Fibroblast of the conjunctiva (primary cell): ENCODE results near the gene TNFRSF4.
A peak's percentile ranks its signal among the peaks of the same experiment; 100 is the strongest.
"Not testable (repeated sequence)": the region's sequence is repeated elsewhere in the genome, so short reads cannot be mapped to it uniquely, and the experiment has no call there.

Experiments used
- DNase-seq: peaks from one replicate; pipeline ENCODE4 v3.0.0-alpha.2; 2010; ENCODE audit warnings: low read depth

The TNFRSF4 gene

GRCh38 chr1:1202831-1203560 is 11.0 kb downstream of the TNFRSF4 start:
- no peak for DNase-seq

- no peak for DNase-seq
These were observed 12.8 kb downstream of the TNFRSF4 start for GRCh38 chr1:1200876-1201810.

DNA sequence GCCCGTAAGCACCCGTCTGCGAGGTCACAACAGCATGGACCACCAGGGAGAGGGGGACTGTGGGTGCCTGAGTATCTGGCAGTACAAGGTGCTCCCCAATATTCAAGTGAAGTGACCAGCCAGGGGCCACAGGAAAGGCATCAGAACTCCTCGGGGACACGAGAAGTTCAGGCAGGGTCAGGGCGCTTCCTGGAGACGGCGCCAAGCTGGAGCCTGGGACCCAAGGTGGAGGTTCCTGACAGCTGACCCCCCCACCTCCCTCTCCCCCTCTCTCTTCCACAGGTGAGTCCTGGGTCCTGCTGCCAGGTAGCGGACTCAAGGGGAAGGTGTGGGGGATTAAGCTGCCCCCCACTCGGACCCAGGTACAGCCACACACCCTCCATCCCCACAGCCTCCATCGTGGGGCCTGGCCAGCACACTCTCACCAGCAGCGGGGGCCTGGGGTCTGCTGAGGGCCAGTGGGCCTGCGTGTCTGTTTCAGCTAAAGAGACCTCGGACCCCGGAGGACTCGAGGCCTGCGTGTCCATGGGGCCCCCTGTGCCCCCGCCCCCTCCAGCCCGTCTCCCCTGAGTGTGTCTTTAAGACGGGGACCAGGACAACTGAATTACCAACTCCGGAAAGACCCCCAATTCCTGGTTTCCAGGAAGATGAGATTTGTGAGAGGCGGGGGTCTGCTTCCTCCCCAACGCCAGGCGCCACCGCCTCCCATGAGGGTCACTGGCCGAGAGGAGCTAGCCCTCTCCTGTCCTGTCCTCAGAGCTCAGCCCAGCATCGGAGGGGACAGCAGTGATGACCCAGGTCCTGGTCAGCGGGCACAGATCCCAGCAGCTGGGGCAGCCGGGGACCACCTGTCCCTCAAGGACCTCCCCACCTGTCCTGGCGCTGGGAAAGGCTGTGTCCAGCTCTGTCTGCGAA is 13.7 kb downstream of the TNFRSF4 start:
- DNase-seq = no peak

GRCh38 chr1:1199141-1199960 is 14.6 kb downstream of the TNFRSF4 start:
- DNase-seq = no peak

DNA sequence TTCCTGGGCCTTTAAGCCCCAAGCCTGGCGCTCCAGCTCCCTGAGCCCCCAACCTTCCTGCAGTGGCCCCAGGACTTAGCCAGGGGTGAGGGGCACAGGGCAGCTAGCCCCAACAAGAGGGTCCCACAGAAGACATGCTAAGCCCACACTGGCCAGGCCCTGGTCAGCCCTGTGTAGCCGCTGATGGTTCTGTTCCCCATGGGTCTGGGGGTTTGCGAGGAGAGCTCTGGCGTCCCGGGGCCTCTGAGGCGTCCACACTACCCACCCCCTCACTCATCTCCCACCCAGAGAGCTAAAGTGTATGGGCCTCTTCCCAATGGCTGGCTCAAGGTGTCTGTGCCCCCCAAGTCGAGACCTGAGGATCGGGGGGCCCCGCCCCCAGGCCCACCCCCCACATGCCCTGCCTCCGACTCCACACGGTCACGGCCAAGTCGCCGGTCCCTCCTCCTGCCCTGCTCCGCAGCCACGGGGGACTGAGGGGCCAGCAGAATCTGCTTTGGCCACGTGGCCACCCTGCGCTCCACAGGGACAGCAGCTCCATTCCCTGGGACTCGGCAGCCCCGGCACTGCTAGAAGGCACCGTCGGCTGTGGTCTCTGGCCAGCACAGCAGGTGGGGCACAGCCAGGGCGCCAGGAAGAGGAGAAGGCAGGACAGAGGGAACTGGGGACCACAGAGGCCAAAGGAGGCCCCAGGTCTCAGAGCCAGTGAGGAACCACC is 15.4 kb downstream of the TNFRSF4 start:
- DNase-seq = no peak

- no peak for DNase-seq
These were observed 16.2 kb downstream of the TNFRSF4 start for GRCh38 chr1:1197551-1198422.

DNA sequence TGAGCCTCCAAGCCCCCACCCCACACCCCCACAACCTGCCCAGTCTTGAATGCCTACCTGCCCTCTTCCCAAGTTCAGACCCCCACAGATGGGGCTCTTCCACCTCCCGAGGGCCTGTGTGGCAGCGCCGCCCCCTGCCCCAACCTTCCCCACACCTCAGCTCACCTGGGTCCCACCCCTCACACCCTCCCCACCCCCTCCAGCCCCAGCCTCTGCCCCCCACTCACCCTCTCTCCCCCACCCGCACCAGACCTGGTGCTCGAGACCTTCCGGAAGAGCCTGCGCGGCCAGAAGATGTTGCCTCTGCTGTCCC is 16.8 kb downstream of the TNFRSF4 start:
- DNase-seq = no peak

- DNase-seq = no peak
These were observed 17.3 kb downstream of the TNFRSF4 start for GRCh38 chr1:1196431-1197187.

DNA sequence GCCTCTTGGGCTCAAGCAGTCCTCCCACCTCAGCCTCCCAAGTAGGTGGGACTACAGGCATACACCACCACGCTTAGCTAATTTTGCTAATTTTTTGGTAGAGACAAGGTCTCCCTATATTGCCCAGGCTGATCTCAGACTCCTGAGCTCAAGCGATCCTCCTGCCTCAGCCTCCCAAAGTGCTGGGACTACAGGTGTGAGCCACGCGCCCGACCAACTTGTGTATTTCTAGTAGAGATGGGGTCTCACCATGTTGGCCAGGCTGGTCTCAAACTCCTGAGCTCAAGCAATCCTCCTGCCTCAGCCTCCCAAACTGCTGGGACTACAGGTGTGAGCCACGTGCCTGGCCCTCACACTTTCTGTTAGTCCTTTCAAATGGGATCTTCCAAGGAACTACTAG is 18.2 kb downstream of the TNFRSF4 start:
- DNase-seq = not testable (repeated sequence)

DNA sequence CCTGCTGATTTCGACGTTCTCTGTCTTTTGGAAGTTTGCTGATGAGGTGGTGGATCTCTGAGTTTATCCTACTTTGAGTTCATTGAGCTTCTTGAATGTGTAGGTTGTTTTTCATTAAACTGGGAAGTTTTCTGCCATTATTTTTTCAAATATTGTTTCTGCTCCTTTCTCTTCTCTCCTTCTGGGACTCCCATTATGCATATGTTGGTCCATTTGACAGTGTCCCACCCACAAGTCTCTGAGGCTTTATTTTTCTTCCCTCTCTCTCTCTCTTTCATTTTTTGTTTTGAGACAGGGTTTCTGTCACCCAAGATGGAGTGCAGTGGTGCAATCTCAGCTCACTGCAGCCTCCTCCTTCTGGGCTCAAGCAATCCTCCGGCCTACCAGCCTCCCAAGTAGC is 19.2 kb downstream of the TNFRSF4 start:
- DNase-seq = no peak

GRCh38 chr1:1191734-1192133 is 22.2 kb downstream of the TNFRSF4 start:
- DNase-seq = no peak

DNA sequence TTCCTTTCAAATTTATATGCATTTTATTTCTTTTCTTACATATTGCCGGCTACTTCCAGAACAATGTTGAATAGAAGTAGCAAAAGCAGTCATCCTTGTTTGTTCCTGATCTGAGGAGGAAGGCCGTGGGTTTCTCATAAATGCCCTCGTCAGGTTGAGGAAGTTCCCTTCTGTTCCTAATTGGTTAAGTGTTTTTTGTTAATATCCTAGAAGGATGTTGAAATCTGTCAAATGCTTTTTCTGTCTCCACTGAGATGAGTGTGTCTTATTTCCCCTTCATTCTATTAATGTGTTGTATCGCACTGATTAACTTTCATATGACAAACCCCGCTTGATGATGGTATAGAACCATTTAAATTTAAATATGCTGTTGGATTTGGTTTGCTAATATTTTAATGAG is 24.8 kb downstream of the TNFRSF4 start:
- DNase-seq = no peak

DNA sequence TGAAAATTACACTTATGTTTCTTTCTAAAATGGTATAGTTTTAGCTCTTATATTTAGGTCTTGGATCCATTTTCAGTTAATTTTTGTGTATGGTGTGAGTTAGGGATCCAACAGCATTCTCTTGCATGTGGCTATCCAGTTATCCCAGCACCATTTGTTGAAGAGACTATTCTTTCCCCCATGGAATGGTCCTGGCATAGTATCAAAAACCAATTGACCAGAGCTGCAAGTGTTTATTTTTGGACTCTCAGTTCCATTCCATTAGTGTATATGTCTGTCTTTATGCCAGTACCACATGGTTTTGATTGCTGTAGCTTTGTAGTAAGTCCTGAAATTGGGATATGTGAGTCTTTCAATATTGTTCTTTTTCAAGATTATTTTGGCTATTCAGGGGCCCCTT is 26.0 kb downstream of the TNFRSF4 start:
- peak; percentile 35 for DNase-seq

- DNase-seq = no peak
These were observed 28.7 kb downstream of the TNFRSF4 start for GRCh38 chr1:1185101-1185765.

DNA sequence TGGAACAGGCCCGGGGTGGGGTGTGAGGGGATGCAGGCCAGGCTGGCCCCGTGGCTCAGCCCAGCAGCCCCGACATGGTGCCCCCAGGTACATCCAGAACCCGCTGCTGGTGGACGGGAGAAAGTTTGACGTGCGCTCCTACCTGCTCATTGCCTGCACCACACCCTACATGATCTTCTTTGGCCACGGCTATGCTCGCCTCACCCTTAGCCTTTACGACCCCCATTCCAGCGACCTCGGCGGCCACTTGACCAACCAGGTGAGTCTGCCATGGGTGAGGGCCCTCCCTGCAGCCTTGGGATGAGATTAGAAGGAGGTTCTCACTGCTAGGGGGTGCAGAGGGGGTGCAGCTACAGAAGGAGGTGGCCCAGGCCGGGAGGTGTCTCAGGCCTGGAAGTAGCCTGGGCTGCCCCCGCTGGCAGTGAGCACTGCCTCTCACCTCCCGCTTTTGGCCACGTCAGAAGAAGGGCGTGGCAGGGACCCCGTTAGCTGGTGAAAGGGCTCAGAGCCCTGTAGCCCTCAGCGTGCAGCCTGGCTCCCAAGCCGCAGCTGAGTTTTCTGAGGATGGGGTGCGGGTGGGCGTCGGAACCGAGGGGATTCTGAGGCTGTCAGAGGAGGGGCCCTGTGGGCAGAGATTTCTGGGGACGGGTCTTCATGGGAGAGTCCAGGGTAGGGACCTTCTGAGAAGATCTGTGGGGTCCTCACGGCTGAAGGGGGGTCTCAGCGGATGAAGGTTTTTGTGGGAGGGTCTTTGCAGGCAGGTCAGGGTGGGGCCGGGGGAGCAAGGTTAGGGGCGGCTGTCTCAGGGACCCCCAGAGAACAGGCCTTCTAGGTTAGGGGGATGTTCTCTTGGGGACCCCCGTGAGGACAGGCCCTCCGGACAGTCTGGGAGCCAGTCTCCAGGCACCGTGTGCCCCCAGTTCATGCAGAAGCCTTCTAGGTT is 29.8 kb downstream of the TNFRSF4 start:
- no peak for DNase-seq

DNA sequence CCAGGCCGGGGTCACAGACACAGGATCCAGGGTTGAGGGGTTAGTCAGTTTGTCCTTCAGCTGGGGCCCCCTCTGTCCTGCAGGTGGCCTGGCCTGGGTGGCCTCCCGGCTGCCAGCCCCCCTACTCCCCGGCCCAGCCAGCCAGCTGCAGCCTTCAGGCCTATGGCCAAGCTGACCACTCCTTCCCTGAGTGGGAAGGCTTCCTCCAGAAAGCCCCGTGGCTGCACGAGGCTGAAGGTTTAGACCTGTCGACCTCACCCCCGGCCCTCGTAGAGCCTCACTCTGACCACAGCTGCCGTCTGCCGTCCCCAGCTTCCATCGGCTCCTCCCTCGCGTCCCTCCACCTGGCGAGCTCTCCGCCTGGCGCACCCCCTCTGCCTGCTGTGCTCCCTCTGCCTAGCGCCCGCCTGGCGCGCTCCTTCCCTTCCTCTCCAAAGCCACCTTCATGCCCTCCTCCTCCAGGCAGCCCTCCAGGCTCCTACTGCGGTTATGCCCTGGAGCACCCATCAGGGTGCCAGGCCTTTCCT is 30.7 kb downstream of the TNFRSF4 start:
- DNase-seq = no peak
